Effector memory CD8-positive, alpha-beta T cell (primary cell): ENCODE measurements around the gene NR4A1.

Experiments used
- ATAC-seq: fragments of 150-1000 bp; cut with Tn5 transposase; replicated peaks from 2 replicates; pipeline ENCODE4 v1.10.0; 2021; ENCODE audit warnings: mild to moderate bottlenecking, moderate library complexity
- DNase-seq, 3 experiments: peaks; one replicate each; pipeline ENCODE4 v3.0.0; 2021
- H3K27ac Mint-ChIP-seq, 2 donors: one replicate each; pipeline ENCODE4 v1.8.0; 2022; ENCODE audit warnings: mild to moderate bottlenecking in 2 of 2, mixed read lengths in 2 of 2, moderate library complexity in 2 of 2
- H3K27me3 Mint-ChIP-seq, 2 donors: one replicate each; pipeline ENCODE4 v1.8.0; 2022; ENCODE audit warnings: mixed read lengths in 2 of 2
- H3K36me3 Mint-ChIP-seq: one replicate; pipeline ENCODE4 v1.8.0; 2022; ENCODE audit warnings: mild to moderate bottlenecking, moderate library complexity, mixed read lengths; ENCODE audit not compliant: insufficient read depth
- H3K4me1 Mint-ChIP-seq, 2 donors: one replicate each; pipeline ENCODE4 v1.8.0; 2022; ENCODE audit warnings: low read depth in 2 of 2, mixed read lengths in 2 of 2
- H3K4me3 Mint-ChIP-seq, 2 donors: one replicate each; pipeline ENCODE4 v1.8.0; 2022; ENCODE audit warnings: mild to moderate bottlenecking in 2 of 2, mixed read lengths in 2 of 2, moderate library complexity in 2 of 2
- H3K9me3 Mint-ChIP-seq, 2 donors: one replicate each; pipeline ENCODE4 v1.8.0; 2022; ENCODE audit warnings: mixed read lengths in 2 of 2
- total RNA-seq, 9 experiments: gene quantifications; one replicate each; lab custom pipeline; 2026; lab: John Stamatoyannopoulos, UW

NR4A1 gene
- 7.7 to 421 (median 48.4) reads per million in 9 experiments for total RNA-seq

GRCh38 chr12:52050758-52051541 lies at the start of gene NR4A1:
Gene NR4A1 (plus strand): TSS chr12:52051442. CDS start chr12:52054329, 2,887 bp downstream.
- Mint-ChIP-seq H3K4me1 (peaks cover 22 to 34% of the 10 kb centered on the region in 2 donors), H3K27me3 (peaks cover 6 to 10% of the 10 kb centered on the region in 2 donors), H3K9me3 (no peaks in the 10 kb centered on the region), H3K36me3 (peaks cover 30% of the 10 kb centered on the region), H3K4me3 (peak within 1 kb of the TSS; percentile 87 to 91), H3K27ac (peak within 1 kb of the TSS; percentile 93 to 96)
- ATAC-seq, result peak; percentile 89
- peak; percentile 98 to 99 (median 99) for DNase-seq

GRCh38 chr12:52003016-52003550 lies 48.2 kb upstream of the NR4A1 start:
- DNase-seq, result no peak
- Mint-ChIP-seq H3K27me3 (peaks cover 19 to 20% of the 10 kb centered on the region in 2 donors), H3K4me1 (peaks cover 10 to 18% of the 10 kb centered on the region in 2 donors), H3K4me3 (no peak overlapping the region), H3K36me3 (peaks cover 17% of the 10 kb centered on the region), H3K27ac (no peak overlapping the region), H3K9me3 (no peaks in the 10 kb centered on the region)
- no peak for ATAC-seq

GRCh38 chr12:52003591-52003990 lies 47.7 kb upstream of the NR4A1 start:
- no peak for ATAC-seq
- no peaks in the 10 kb centered on the region for H3K9me3 Mint-ChIP-seq

GRCh38 chr12:52004042-52004648 lies 47.1 kb upstream of the NR4A1 start:
- DNase-seq (no peak), ATAC-seq (no peak)
- Mint-ChIP-seq H3K4me1 (peaks cover 15 to 19% of the 10 kb centered on the region in 2 donors), H3K9me3 (no peaks in the 10 kb centered on the region), H3K27ac (no peak overlapping the region), H3K36me3 (peaks cover 25% of the 10 kb centered on the region), H3K27me3 (peaks cover 19 to 20% of the 10 kb centered on the region in 2 donors), H3K4me3 (no peak overlapping the region)

More at GRCh38 chr12:52003591-52003990, 47.7 kb upstream of the NR4A1 start:
- H3K4me1 Mint-ChIP-seq, result peaks cover 14 to 19% of the 10 kb centered on the region in 2 donors
- no peak overlapping the region for H3K4me3 Mint-ChIP-seq
- peaks cover 19 to 20% of the 10 kb centered on the region in 2 donors for H3K27me3 Mint-ChIP-seq
- H3K36me3 Mint-ChIP-seq, result peaks cover 19% of the 10 kb centered on the region
- H3K27ac Mint-ChIP-seq, result no peak overlapping the region
- no peak for DNase-seq

GRCh38 chr12:52005218-52005902 lies 45.9 kb upstream of the NR4A1 start:
- no peak for DNase-seq
- peaks cover 19 to 20% of the 10 kb centered on the region in 2 donors for H3K27me3 Mint-ChIP-seq
- peak overlapping the region; percentile 73 to 86 for H3K27ac Mint-ChIP-seq
- H3K36me3 Mint-ChIP-seq, result peaks cover 27% of the 10 kb centered on the region
- no peak for ATAC-seq
- H3K4me3 Mint-ChIP-seq, result peak overlapping the region; percentile 79 to 84
- H3K4me1 Mint-ChIP-seq, result peaks cover 17 to 19% of the 10 kb centered on the region in 2 donors
- H3K9me3 Mint-ChIP-seq, result no peaks in the 10 kb centered on the region

GRCh38 chr12:52005903-52006703 lies 45.1 kb upstream of the NR4A1 start:
- Mint-ChIP-seq H3K27me3 (peaks cover 19 to 20% of the 10 kb centered on the region in 2 donors), H3K4me1 (peaks cover 17 to 19% of the 10 kb centered on the region in 2 donors), H3K27ac (peak overlapping the region; percentile 73 to 86), H3K36me3 (peaks cover 32% of the 10 kb centered on the region), H3K4me3 (peak overlapping the region; percentile 79 to 84), H3K9me3 (no peaks in the 10 kb centered on the region)
- peak; percentile 25 for ATAC-seq
- DNase-seq, result peak in 1 of 3 experiments; percentile 35

- peak within 1 kb of the TSS; percentile 79 to 93 for H3K27ac Mint-ChIP-seq
- peaks cover 19 to 20% of the 10 kb centered on the region in 2 donors for H3K27me3 Mint-ChIP-seq
- H3K36me3 Mint-ChIP-seq, result peaks cover 37% of the 10 kb centered on the region
- ATAC-seq (peak; percentile 63), DNase-seq (peak; percentile 59 to 79 (median 72))
- peak within 1 kb of the TSS; percentile 87 to 89 for H3K4me3 Mint-ChIP-seq
- no peaks in the 10 kb centered on the region for H3K9me3 Mint-ChIP-seq
- peaks cover 17 to 19% of the 10 kb centered on the region in 2 donors for H3K4me1 Mint-ChIP-seq
These were observed 44.5 kb upstream of the NR4A1 start, which contains the start of gene TAMALIN for GRCh38 chr12:52006726-52007157. Gene TAMALIN (plus strand): TSS chr12:52006946. CDS start chr12:52007020, 74 bp downstream.

GRCh38 chr12:52007158-52007921 lies 43.9 kb upstream of the NR4A1 start:
- H3K9me3 Mint-ChIP-seq, result no peaks in the 10 kb centered on the region
- H3K27me3 Mint-ChIP-seq, result peaks cover 19 to 20% of the 10 kb centered on the region in 2 donors
- DNase-seq (peak; percentile 44 to 53 (median 48)), ATAC-seq (peak; percentile 60)
- peaks cover 39% of the 10 kb centered on the region for H3K36me3 Mint-ChIP-seq
- peaks cover 17 to 19% of the 10 kb centered on the region in 2 donors for H3K4me1 Mint-ChIP-seq
- H3K27ac Mint-ChIP-seq, result peak overlapping the region; percentile 79 to 93
- peak overlapping the region; percentile 87 to 89 for H3K4me3 Mint-ChIP-seq

- Mint-ChIP-seq H3K27ac (peak overlapping the region; percentile 79 to 93), H3K9me3 (no peaks in the 10 kb centered on the region), H3K27me3 (peaks cover 19 to 20% of the 10 kb centered on the region in 2 donors), H3K4me1 (peaks cover 17 to 19% of the 10 kb centered on the region in 2 donors), H3K36me3 (peaks cover 40% of the 10 kb centered on the region), H3K4me3 (peak overlapping the region; percentile 87 to 89)
- ATAC-seq, result no peak
- no peak for DNase-seq
These were observed 43.2 kb upstream of the NR4A1 start for GRCh38 chr12:52007982-52008510.

- H3K27me3 Mint-ChIP-seq, result peaks cover 19 to 20% of the 10 kb centered on the region in 2 donors
- H3K9me3 Mint-ChIP-seq, result no peaks in the 10 kb centered on the region
- peak overlapping the region; percentile 52 to 93 for H3K27ac Mint-ChIP-seq
- DNase-seq (no peak), ATAC-seq (no peak)
- peaks cover 17 to 19% of the 10 kb centered on the region in 2 donors for H3K4me1 Mint-ChIP-seq
- H3K36me3 Mint-ChIP-seq, result peaks cover 52% of the 10 kb centered on the region
- H3K4me3 Mint-ChIP-seq, result peak overlapping the region in 1 of 2 donors; percentile 21
These were observed 42.0 kb upstream of the NR4A1 start for GRCh38 chr12:52009081-52009751.

GRCh38 chr12:52010152-52010622 lies 41.1 kb upstream of the NR4A1 start:
- H3K36me3 Mint-ChIP-seq, result peaks cover 56% of the 10 kb centered on the region
- H3K4me3 Mint-ChIP-seq, result no peak overlapping the region
- ATAC-seq (no peak), DNase-seq (no peak)
- no peaks in the 10 kb centered on the region for H3K9me3 Mint-ChIP-seq
- peaks cover 17 to 19% of the 10 kb centered on the region in 2 donors for H3K4me1 Mint-ChIP-seq
- peak overlapping the region in 1 of 2 donors; percentile 93 for H3K27ac Mint-ChIP-seq
- H3K27me3 Mint-ChIP-seq, result peaks cover 13 to 19% of the 10 kb centered on the region in 2 donors
